ENCODE results near the gene MLLT3.

DNA sequence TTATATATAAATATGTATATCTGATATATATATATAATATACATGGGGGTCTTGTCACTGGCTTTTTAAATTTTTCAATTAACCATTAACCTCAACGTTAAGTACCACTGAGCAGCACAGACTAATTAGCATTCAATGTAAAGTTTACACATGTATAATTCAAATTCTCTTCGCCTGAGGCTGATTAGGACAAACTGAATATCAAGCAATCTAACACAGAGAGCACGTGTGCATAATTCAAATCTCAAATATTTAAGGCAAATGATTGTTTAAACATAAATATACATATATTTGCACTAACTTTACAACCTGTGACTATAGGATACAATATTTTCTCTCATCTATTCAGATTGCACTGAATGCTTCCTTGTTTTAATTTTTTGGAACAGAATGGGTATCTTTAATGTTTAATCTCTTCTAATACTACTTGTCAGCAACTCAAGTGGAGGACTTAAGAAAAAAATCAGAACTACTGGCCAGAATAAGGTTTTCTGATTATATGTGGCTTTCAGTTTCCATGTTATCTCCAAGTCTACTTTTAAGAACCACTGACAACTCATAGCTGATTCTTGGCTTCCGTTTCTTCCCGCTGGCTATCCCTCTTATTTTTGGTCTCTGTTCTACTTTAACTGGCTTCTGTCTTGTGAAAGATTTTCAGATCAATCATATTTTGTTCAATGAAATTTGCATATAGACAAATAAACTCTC is 204.8 kb downstream of the MLLT3 start:
- TF ChIP-seq, protein P1, sequence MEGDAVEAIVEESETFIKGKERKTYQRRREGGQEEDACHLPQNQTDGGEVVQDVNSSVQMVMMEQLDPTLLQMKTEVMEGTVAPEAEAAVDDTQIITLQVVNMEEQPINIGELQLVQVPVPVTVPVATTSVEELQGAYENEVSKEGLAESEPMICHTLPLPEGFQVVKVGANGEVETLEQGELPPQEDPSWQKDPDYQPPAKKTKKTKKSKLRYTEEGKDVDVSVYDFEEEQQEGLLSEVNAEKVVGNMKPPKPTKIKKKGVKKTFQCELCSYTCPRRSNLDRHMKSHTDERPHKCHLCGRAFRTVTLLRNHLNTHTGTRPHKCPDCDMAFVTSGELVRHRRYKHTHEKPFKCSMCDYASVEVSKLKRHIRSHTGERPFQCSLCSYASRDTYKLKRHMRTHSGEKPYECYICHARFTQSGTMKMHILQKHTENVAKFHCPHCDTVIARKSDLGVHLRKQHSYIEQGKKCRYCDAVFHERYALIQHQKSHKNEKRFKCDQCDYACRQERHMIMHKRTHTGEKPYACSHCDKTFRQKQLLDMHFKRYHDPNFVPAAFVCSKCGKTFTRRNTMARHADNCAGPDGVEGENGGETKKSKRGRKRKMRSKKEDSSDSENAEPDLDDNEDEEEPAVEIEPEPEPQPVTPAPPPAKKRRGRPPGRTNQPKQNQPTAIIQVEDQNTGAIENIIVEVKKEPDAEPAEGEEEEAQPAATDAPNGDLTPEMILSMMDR (IDR thresholded peaks at IDR 0.05) = no peak
- TF ChIP-seq POLR2A (IDR thresholded peaks at IDR 0.05) = no peak

All from testis (tissue), 2 donors.